ENCODE data around the gene SMAD7. TPM values are rescaled to one million over a fixed set of nuclear protein-coding genes. Genes with fewer than 3 reads are reported as not detected.

The SMAD7 gene
- total RNA-seq, 4 donors from 2014 or later, result 42.9 to 100 (median 68.7) TPM

GRCh38 chr18:48992133-48992532 is 41.4 kb upstream of the SMAD7 start:
- no peak overlapping the region for H3K27ac ChIP-seq

GRCh38 chr18:48991676-48992075 is 40.9 kb upstream of the SMAD7 start:
- Histone ChIP-seq H3K4me1 (peaks cover 0 to 31% (median 5%) of the 10 kb centered on the region in 4 donors), H3K36me3 (no peaks in the 10 kb centered on the region), H3K9me3 (no peaks in the 10 kb centered on the region), H3K27ac (no peak overlapping the region), H3K27me3 (no peaks in the 10 kb centered on the region), H3K4me3 (no peak overlapping the region)
- DNase-seq, result no peak
- TF ChIP-seq CTCF (IDR thresholded peaks at IDR 0.05), result no peak
- TF ChIP-seq POLR2A (IDR thresholded peaks at IDR 0.05), result no peak

More at GRCh38 chr18:48992133-48992532, 41.4 kb upstream of the SMAD7 start:
- H3K36me3 ChIP-seq, result no peaks in the 10 kb centered on the region
- H3K9me3 ChIP-seq, result no peaks in the 10 kb centered on the region
- H3K27me3 ChIP-seq, result no peaks in the 10 kb centered on the region
- H3K4me3 ChIP-seq, result no peak overlapping the region
- H3K4me1 ChIP-seq, result peaks cover 0 to 34% (median 5%) of the 10 kb centered on the region in 4 donors
- TF ChIP-seq CTCF (IDR thresholded peaks at IDR 0.05), result no peak
- TF ChIP-seq POLR2A (IDR thresholded peaks at IDR 0.05), result no peak
- no peak for DNase-seq

- H3K4me1 ChIP-seq, result peaks cover 0 to 29% (median 5%) of the 10 kb centered on the region in 4 donors
- TF ChIP-seq POLR2A (IDR thresholded peaks at IDR 0.05), result no peak
- no peak for TF ChIP-seq CTCF (IDR thresholded peaks at IDR 0.05)
- no peak overlapping the region for H3K4me3 ChIP-seq
- H3K36me3 ChIP-seq, result no peaks in the 10 kb centered on the region
- H3K9me3 ChIP-seq, result no peaks in the 10 kb centered on the region
- no peaks in the 10 kb centered on the region for H3K27me3 ChIP-seq
- H3K27ac ChIP-seq, result no peak overlapping the region
- DNase-seq, result no peak
Observed at GRCh38 chr18:48991319-48991660, 40.5 kb upstream of the SMAD7 start.

GRCh38 chr18:48990481-48991318 is 39.9 kb upstream of the SMAD7 start:
- peak in 1 of 3 donors; percentile 70 for DNase-seq
- no peak overlapping the region for H3K27ac ChIP-seq
- H3K4me3 ChIP-seq, result no peak overlapping the region
- no peaks in the 10 kb centered on the region for H3K36me3 ChIP-seq
- peaks cover 0 to 29% (median 5%) of the 10 kb centered on the region in 4 donors for H3K4me1 ChIP-seq
- H3K9me3 ChIP-seq, result no peaks in the 10 kb centered on the region
- TF ChIP-seq POLR2A (IDR thresholded peaks at IDR 0.05) (no peak), CTCF (IDR thresholded peaks at IDR 0.05) (no peak)
- H3K27me3 ChIP-seq, result no peaks in the 10 kb centered on the region

GRCh38 chr18:48989304-48990303 is 38.8 kb upstream of the SMAD7 start:
- TF ChIP-seq CTCF (IDR thresholded peaks at IDR 0.05), result no peak
- no peak for TF ChIP-seq POLR2A (IDR thresholded peaks at IDR 0.05)
- Histone ChIP-seq H3K27ac (no peak overlapping the region), H3K4me3 (no peak overlapping the region), H3K9me3 (no peaks in the 10 kb centered on the region), H3K36me3 (no peaks in the 10 kb centered on the region), H3K4me1 (peaks cover 0 to 23% (median 5%) of the 10 kb centered on the region in 4 donors), H3K27me3 (no peaks in the 10 kb centered on the region)
- DNase-seq, result no peak
